GM23338 (cell line): ENCODE measurements around the gene SYNGR3. TPM values are rescaled to one million over a fixed set of nuclear protein-coding genes. Genes with fewer than 3 reads are reported as not detected.

Experiments
- ATAC-seq: fragments of 200-7000 bp; cut with Tn5 transposase; 3 replicates; pipeline ENCODE4 v1.9.1; 2020
- DNase-seq: peaks from one replicate; pipeline ENCODE4 v3.0.0-alpha.2; 2015; ENCODE audit warnings: low spot score
- H2AFZ ChIP-seq: fragments of 200-600 bp; sonication (generic); 2 replicates; pipeline ENCODE4 v1.8.0; 2016; ENCODE audit warnings: antibody characterized with exemption, mild to moderate bottlenecking, moderate library complexity
- H3F3A ChIP-seq: fragments of 200-600 bp; sonication (generic); replicated peaks from 2 replicates; pipeline ENCODE4 v1.8.0; 2017; ENCODE audit warnings: antibody characterized with exemption, mixed run types, low read depth
- H3K27ac ChIP-seq: fragments of 200-600 bp; sonication (generic); 2 replicates; pipeline ENCODE4 v1.6.1; 2016; ENCODE audit warnings: low read depth
- H3K27me3 ChIP-seq: fragments of 200-600 bp; sonication (generic); 2 replicates; pipeline ENCODE4 v1.8.0; 2016; ENCODE audit warnings: mild to moderate bottlenecking, mixed run types, moderate library complexity; ENCODE audit not compliant: insufficient read depth
- H3K36me3 ChIP-seq: fragments of 200-600 bp; sonication (generic); 2 replicates; pipeline ENCODE4 v1.8.0; 2016; ENCODE audit warnings: mild to moderate bottlenecking; ENCODE audit not compliant: insufficient read depth
- H3K4me1 ChIP-seq: fragments of 200-600 bp; sonication (generic); 2 replicates; pipeline ENCODE4 v1.8.0; 2016; ENCODE audit warnings: mild to moderate bottlenecking, moderate library complexity; ENCODE audit not compliant: insufficient read depth
- H3K4me2 ChIP-seq: fragments of 200-600 bp; sonication (generic); 2 replicates; pipeline ENCODE4 v1.7.1; 2017; ENCODE audit warnings: mixed run types
- H3K4me3 ChIP-seq: fragments of 200-600 bp; sonication (generic); 2 replicates; pipeline ENCODE4 v1.6.1; 2016; ENCODE audit warnings: mixed run types
- H3K79me2 ChIP-seq: fragments of 200-600 bp; sonication (generic); replicated peaks from 2 replicates; pipeline ENCODE4 v1.8.0; 2017; ENCODE audit warnings: mild to moderate bottlenecking; ENCODE audit not compliant: insufficient read depth
- H3K9me2 ChIP-seq: fragments of 200-600 bp; sonication (generic); 2 replicates; pipeline ENCODE4 v1.8.0; 2017; ENCODE audit not compliant: insufficient read depth
- H4K20me1 ChIP-seq: fragments of 200-600 bp; sonication (generic); replicated peaks from 2 replicates; pipeline ENCODE4 v1.8.0; 2017; ENCODE audit warnings: mild to moderate bottlenecking; ENCODE audit not compliant: insufficient read depth
- H3K27ac Mint-ChIP-seq: 2 replicates; pipeline ENCODE4 v1.8.0; 2020; ENCODE audit warnings: inconsistent platforms, mild to moderate bottlenecking, moderate library complexity, mixed read lengths
- H3K27me3 Mint-ChIP-seq: 3 replicates; pipeline ENCODE4 v1.8.0; 2022; ENCODE audit warnings: low read depth, mild to moderate bottlenecking, moderate library complexity, mixed read lengths, inconsistent platforms; ENCODE audit not compliant: insufficient read depth, poor library complexity
- H3K36me3 Mint-ChIP-seq: 3 replicates; pipeline ENCODE4 v1.8.0; 2021; ENCODE audit warnings: low read depth, mild to moderate bottlenecking, inconsistent platforms, moderate library complexity, mixed read lengths
- H3K4me1 Mint-ChIP-seq: 3 replicates; pipeline ENCODE4 v1.8.0; 2020; ENCODE audit warnings: mild to moderate bottlenecking, inconsistent platforms, mixed read lengths
- H3K4me3 Mint-ChIP-seq: 3 replicates; pipeline ENCODE4 v1.8.0; 2021; ENCODE audit warnings: moderate library complexity, mild to moderate bottlenecking, inconsistent platforms, mixed read lengths
- H3K9me3 Mint-ChIP-seq: 3 replicates; pipeline ENCODE4 v1.8.0; 2020; ENCODE audit warnings: moderate library complexity, mild to moderate bottlenecking, inconsistent platforms, mixed read lengths
- CREB1 ChIP-seq: fragments of 250-450 bp; sonication (Bioruptor Pico); IDR thresholded peaks from 2 replicates; pipeline ENCODE4 v1.5.0; 2020; ENCODE audit warnings: low read depth, mild to moderate bottlenecking, moderate library complexity
- EZH2 ChIP-seq: fragments of 200-600 bp; sonication (generic); IDR thresholded peaks from one replicate; pipeline ENCODE4 v1.8.0; 2017; ENCODE audit warnings: antibody characterized with exemption, mild to moderate bottlenecking, low read depth; ENCODE audit not compliant: unreplicated experiment
- NANOG ChIP-seq: IDR thresholded peaks from 2 replicates; pipeline ENCODE4 v1.6.1; 2016; ENCODE audit warnings: antibody characterized with exemption, borderline replicate concordance
- STAT1 ChIP-seq: IDR thresholded peaks from one replicate; pipeline ENCODE4 v1.6.1; 2016; ENCODE audit warnings: antibody characterized with exemption; ENCODE audit not compliant: unreplicated experiment
- ZNF331 ChIP-seq: fragments of 250-450 bp; sonication (Bioruptor Pico); IDR thresholded peaks from 2 replicates; pipeline ENCODE4 v1.5.0; 2020; ENCODE audit warnings: low read depth, mild to moderate bottlenecking, moderate library complexity
- polyA plus RNA-seq: library from polyadenylated mRNA; unstranded; fragments of >200 nt; fragmentation: Nextera tagmentation; extraction: Ambion mirVana; gene quantifications from 2 replicates; pipeline ENCODE4 v1.2.1, GENCODE V29; 2016
- total RNA-seq: library from RNA; depleted of rRNA; stranded (reverse); fragments of >200 nt; shearing (Covaris generic); gene quantifications from 2 replicates; pipeline ENCODE4 v1.2.3, GENCODE V29; 2014
- TF ChIP-seq, protein P1 (sequence below): fragments of 250-450 bp; sonication (Bioruptor Pico); IDR thresholded peaks from 2 replicates; pipeline ENCODE4 v1.5.0; 2020; ENCODE audit warnings: mild to moderate bottlenecking, moderate library complexity

Gene SYNGR3
- total and polyA plus RNA-seq, 2 experiments from 2014 or later = 45.4 to 77.7 TPM

DNA sequence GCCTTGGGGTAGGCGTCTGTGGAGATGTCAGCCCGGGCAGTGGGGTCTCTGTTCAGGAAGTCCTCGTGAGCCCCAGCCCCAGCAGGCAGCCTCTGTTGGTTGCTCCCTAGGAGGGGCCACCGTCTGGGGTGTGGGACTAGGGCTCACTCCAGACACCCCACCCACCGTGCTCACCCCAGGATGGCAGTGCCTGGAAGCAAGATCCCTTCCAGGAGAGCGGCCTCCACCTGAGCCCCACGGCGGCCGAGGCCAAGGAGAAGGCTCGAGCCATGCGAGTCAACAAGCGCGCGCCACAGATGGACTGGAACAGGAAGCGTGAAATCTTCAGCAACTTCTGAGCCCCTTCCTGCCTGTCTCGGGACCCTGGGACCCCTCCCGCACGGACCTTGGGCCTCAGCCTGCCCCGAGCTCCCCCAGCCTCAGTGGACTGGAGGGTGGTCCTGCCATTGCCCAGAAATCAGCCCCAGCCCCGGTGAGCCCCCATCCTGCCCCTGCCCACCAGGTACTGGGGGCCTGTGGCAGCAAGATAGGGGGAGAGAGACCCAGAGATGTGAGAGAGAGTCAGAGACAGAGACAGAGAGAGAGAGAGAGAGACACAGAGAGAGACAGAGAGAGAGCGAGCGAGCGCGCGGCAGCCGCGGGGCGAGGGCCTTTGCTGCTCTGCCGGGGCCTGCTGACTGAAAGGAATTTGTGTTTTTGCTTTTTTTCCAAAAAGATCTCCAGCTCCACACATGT, 48.0 kb downstream of the SYNGR3 start (continued):
- TF ChIP-seq, protein P1, sequence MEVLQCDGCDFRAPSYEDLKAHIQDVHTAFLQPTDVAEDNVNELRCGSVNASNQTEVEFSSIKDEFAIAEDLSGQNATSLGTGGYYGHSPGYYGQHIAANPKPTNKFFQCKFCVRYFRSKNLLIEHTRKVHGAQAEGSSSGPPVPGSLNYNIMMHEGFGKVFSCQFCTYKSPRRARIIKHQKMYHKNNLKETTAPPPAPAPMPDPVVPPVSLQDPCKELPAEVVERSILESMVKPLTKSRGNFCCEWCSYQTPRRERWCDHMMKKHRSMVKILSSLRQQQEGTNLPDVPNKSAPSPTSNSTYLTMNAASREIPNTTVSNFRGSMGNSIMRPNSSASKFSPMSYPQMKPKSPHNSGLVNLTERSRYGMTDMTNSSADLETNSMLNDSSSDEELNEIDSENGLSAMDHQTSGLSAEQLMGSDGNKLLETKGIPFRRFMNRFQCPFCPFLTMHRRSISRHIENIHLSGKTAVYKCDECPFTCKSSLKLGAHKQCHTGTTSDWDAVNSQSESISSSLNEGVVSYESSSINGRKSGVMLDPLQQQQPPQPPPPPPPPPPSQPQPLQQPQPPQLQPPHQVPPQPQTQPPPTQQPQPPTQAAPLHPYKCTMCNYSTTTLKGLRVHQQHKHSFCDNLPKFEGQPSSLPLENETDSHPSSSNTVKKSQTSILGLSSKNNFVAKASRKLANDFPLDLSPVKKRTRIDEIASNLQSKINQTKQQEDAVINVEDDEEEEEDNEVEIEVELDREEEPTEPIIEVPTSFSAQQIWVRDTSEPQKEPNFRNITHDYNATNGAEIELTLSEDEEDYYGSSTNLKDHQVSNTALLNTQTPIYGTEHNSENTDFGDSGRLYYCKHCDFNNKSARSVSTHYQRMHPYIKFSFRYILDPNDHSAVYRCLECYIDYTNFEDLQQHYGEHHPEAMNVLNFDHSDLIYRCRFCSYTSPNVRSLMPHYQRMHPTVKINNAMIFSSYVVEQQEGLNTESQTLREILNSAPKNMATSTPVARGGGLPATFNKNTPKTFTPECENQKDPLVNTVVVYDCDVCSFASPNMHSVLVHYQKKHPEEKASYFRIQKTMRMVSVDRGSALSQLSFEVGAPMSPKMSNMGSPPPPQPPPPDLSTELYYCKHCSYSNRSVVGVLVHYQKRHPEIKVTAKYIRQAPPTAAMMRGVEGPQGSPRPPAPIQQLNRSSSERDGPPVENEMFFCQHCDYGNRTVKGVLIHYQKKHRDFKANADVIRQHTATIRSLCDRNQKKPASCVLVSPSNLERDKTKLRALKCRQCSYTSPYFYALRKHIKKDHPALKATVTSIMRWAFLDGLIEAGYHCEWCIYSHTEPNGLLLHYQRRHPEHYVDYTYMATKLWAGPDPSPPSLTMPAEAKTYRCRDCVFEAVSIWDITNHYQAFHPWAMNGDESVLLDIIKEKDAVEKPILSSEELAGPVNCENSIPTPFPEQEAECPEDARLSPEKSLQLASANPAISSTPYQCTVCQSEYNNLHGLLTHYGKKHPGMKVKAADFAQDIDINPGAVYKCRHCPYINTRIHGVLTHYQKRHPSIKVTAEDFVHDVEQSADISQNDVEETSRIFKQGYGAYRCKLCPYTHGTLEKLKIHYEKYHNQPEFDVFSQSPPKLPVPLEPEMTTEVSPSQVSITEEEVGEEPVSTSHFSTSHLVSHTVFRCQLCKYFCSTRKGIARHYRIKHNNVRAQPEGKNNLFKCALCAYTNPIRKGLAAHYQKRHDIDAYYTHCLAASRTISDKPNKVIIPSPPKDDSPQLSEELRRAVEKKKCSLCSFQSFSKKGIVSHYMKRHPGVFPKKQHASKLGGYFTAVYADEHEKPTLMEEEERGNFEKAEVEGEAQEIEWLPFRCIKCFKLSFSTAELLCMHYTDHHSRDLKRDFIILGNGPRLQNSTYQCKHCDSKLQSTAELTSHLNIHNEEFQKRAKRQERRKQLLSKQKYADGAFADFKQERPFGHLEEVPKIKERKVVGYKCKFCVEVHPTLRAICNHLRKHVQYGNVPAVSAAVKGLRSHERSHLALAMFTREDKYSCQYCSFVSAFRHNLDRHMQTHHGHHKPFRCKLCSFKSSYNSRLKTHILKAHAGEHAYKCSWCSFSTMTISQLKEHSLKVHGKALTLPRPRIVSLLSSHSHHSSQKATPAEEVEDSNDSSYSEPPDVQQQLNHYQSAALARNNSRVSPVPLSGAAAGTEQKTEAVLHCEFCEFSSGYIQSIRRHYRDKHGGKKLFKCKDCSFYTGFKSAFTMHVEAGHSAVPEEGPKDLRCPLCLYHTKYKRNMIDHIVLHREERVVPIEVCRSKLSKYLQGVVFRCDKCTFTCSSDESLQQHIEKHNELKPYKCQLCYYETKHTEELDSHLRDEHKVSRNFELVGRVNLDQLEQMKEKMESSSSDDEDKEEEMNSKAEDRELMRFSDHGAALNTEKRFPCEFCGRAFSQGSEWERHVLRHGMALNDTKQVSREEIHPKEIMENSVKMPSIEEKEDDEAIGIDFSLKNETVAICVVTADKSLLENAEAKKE = no peak
- no peak for TF ChIP-seq STAT1

DNA sequence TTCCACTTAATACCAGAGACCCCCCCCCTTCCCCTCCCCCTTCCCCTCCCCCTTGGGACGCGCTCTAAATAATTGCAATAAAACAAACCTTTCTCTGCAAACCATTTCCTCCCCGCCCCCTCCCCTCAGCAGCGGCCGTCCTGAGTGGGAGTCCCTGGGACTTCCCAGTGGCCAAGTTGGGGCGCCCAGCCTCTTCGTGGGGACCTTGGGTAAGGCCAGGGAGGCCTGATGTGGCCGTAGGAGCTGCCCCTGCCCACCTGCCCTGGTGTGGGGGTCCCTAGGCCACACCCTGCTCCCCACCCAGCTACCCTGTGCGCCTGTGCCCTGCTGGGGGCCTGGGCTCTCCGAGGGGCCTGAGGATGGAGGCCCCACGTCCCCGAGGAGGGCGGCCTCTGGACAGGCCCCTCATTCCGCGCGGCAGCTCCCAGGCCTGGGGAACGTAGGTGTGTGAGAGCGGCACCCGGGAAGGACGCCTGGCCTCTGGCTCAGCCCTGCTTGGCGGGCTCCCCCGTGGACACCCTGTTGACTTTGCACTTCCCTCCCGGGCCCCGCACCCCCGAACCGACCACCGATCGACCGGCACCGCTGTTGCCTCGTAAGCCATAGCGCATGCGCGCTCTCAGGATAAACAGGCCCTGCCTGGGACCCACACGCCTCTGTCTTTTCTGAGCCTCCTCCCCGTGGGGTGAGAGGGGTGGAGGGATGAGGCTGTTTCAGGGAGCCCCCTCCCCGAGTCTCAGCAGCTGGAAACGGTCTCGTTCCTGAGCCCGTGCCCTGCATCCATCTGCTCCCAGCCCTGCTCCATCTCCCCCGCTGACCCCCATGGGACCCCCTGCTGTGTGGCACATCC, 48.8 kb downstream of the SYNGR3 start:
- no peak for DNase-seq

More for the DNA sequence above, 48.8 kb downstream of the SYNGR3 start:
- Histone ChIP-seq H3K36me3 (no peaks in the 10 kb centered on the region), H3F3A (no peaks in the 10 kb centered on the region), H3K9me2 (no peaks in the 10 kb centered on the region), H3K79me2 (no peaks in the 10 kb centered on the region), H3K4me3 (no peak overlapping the region), H4K20me1 (peaks cover 3% of the 10 kb centered on the region; the same call in 1 of the 2 replicates), H3K4me2 (no peak overlapping the region), H2AFZ (no peak overlapping the region), H3K27ac (no peak overlapping the region), H3K4me1 (no peaks in the 10 kb centered on the region), H3K27me3 (no peaks in the 10 kb centered on the region)
- TF ChIP-seq NANOG = no peak
- no peak for TF ChIP-seq STAT1
- no peak for TF ChIP-seq ZNF331 (CRISPR knock-in tag)
- TF ChIP-seq EZH2 = no peak
- TF ChIP-seq, protein P1 = no peak
- no peak for TF ChIP-seq CREB1 (CRISPR knock-in tag)
- Mint-ChIP-seq H3K36me3 (no peaks in the 10 kb centered on the region), H3K9me3 (no peaks in the 10 kb centered on the region), H3K4me3 (no peak overlapping the region), H3K27ac (peak overlapping the region; percentile 36; the same call in 1 of the 2 replicates), H3K27me3 (peaks cover 10% of the 10 kb centered on the region), H3K4me1 (peaks cover 8% of the 10 kb centered on the region)
- no peak for ATAC-seq
